GM18505 (cell line): ENCODE measurements around the gene KRT80.

Source experiments
- ATAC-seq: cut with Tn5 transposase; IDR thresholded peaks from one replicate; pipeline ENCODE4 v1.9.1; 2021; ENCODE audit not compliant: unreplicated experiment
- POLR2A ChIP-seq: IDR thresholded peaks from 4 replicates; pipeline ENCODE4 v1.6.1; 2011; ENCODE audit warnings: borderline replicate concordance; ENCODE audit not compliant: insufficient read depth, insufficient read length; ENCODE audit errors: extremely low read depth

KRT80 gene

DNA sequence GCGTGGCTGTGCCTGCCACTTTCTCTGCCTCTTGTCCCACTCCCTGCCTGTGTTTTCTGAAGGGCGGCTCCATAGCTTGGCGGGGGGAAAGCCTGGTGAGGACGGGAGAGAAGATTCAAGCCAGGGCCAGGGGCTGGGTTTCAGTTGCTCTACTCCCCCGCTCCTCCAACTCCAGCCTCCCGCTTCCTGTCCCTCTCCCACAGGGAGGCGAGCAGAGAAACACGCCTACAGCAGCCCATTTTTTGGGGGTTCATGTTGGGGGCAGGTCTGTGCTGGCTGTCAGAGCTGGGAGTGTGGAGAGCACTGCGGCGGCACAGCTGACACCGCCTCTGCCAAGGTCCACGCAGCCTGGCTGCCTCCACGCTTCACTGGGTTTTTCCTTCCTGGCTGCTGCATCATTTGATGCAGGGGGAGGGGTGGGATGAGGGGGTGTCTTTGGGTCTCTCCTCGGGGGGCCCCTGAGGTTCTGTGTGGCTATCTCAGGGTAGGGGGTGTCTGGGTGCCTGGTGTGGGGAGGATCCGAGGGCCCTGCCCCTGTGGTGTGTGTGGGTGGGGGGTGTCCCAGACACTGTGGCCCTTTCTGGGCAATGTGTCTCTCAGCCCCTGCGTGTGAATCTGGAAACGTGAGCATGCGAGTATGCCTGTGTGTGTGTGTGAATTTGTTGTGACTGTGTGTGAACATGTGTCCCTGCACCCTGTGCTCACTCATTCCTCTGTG lies 10.7 kb upstream of the KRT80 start:
- no peak for ATAC-seq
- no peak for TF ChIP-seq POLR2A

DNA sequence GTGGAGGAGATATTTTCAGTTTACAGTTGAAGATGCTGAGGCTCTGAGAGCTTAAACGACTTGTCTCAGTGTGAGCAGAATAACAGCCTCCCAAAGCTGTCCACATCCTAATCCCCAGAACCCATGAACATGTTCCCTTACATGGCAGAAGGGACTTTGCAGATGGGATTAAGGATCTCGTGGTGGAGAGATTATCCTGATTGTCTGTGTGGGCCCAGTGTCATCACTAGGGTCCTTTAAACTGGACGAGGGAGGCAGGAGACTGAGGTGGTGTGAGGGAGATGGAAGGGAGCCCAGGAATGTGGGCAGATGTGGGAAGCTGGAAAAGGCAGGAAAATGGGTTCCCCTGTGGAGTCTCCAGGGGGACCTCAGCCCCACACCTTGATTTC lies 9.6 kb upstream of the KRT80 start:
- no peak for TF ChIP-seq POLR2A
- ATAC-seq, result no peak

DNA sequence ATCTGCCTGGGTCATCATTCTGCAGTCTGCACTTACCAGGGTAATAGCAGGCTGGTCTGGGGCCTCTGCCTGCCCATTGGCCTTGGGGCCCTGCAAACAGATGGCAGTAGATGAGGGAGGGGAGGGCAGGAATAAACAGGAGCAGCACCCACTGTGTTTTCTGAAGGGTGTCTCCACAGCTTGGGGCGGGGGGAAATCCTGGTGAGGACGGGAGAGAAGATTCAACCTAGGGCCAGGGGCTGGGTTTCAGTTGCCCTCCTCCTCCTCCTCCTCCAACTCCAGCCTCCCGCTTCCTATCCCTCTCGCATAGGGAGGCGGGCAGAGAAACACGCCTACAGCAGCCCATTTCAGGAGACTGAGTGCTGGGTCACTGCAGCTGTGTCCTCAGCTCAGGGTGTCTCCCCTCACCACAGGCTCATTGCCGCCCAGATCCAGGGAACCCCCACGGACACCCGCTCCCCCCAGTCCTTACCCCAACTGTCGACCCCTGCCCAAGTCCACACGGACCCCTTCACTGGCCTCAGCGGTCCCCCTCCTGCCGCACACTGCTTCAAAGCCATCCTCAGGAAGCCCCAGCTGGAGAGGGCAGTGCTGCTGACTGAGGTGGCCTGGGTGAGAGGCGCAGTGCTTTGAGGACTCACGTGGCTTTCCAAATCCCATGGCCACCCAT lies 9.1 kb upstream of the KRT80 start:
- no peak for TF ChIP-seq POLR2A
- ATAC-seq, result no peak

DNA sequence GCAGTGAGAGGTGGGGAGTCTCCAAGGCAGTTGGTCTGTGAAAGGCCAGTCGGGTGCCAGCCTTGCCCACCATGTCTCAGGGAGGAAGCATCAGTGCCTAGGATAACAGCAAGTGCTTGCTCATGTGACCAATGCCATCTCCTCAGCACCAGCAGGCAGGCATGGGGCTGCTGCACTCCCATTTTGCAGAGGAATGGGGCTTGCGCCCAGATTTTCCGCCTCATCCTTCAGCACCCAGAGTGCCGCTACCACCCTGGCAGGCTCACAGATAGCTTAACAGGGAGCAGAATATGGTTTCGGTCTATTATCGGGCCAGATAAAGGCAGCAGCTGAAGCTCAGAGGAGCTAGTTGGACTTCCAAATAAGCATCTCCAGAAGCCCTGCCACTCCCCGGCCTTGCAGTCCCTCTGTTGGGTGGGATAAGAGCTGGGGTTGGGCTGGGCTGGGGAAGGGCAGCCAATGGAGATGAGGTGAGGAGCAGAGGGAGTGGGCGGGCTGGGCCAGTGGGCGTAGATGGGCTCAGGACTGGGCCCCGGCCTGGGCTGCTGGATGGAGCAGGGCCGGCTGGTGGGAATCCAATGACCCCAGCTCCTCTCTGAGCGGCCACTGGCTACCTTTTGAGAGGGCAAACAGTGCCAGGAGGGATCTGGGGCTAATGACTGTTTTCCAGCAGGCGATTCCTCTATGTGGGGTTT lies 8.4 kb upstream of the KRT80 start:
- no peak for TF ChIP-seq POLR2A
- ATAC-seq, result no peak

DNA sequence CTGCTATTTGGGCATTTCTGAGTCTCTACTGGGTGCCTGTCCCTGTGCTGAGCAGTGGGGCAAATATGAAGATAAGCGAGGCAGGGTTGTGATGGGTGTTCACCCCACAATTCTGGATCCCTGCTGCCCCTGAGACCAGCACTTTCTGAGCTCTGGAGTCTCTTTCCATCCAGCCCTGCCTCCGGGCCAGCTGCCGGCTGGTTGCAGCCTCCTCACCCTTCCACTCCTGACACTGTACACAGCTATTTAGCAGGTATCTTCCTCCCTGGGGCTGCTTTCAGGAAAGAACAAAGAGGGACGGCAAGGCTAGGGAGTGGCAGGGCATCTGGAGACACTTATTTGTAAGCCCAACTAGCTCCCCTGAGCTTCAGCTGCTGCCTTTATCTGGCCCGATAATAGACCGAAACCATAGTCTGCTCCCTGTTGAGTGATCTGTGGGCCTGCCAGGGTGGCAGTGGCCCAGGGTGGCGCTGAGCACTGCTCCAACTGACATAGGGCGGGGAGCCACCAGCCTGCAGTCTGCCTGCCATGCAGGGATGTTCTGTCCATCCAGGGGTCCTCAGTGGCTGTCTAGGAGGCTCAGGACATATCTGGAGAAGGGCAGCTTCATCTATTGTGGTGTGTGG lies 7.6 kb upstream of the KRT80 start:
- no peak for ATAC-seq
- TF ChIP-seq POLR2A, result no peak

DNA sequence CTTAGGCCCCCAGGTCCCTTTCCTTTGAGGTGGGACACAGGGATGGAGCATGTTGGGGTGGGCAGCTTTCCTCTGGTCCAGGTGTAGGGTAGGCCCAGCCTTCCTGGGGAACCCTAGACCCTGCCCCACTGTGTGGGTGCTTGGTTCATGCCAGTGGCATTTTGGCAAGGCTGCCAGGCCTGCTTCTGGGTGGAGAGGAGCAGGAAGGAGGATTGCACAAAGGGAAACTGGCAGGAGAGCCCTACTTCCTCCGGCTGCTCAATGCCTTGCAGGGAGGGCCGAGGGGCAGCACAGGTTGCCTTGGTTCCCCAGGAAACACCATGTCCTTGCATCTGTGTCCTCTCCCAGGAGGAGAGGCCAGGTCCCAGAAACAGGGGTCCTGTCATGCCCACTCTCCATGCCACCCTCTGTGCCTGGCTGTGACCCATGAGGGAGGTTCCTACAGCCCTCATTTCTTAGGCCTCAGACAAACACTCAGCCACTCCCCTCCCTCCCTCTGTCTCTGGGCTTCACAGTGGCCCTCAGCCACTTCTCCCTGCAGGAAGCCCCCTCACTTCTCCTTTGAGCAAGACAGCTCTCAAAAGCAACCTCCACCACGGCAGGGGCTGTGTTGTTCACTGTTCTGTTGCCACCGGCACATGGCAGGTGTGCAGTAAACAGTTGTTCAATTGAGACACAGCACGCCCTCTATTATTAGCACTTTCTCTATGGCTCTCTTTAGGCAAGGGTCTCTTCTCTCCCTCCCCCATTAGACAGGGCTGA lies 6.8 kb upstream of the KRT80 start:
- TF ChIP-seq POLR2A, result no peak
- no peak for ATAC-seq

DNA sequence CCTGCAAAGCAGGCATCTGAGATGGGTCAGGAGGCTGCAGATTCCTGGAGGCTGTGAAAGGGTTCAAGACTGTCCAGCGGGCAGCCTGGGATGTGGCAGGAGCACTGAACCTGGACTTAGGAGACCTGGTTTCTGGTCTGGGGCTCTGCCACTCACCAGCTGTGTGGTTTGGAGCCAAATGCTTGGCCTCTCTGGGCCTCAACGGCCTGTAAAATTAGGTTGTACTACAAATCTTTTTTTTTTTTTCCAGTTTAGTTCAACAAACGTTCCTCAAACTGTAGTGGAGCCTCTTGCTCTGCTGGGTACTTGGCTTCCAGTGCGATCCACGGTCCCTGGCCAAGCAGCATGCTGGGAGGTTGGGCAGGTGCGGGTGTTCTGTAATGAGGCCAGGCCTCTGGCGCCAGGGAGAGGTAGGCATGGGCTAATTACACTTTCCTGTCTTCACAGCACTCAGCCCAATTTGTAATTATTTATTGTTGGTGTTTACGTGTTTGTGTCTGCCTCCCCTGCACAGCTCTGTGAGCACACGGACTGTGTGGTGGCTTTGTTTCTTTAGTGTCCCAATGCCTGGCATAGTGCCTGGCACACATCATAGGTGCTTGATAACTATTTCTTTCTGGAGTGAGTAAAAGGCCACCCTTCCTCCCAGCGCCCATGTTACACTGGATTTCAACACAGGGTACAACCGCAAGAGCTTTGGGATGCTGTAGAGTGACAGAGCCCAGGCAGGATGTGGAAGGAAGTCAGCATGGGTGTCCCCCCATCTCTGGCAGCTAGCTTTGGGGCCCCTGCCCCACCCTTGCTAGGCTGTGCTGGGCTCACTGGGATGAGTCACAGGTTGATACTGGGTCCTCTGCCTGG lies 5.8 kb upstream of the KRT80 start:
- no peak for TF ChIP-seq POLR2A
- no peak for ATAC-seq

DNA sequence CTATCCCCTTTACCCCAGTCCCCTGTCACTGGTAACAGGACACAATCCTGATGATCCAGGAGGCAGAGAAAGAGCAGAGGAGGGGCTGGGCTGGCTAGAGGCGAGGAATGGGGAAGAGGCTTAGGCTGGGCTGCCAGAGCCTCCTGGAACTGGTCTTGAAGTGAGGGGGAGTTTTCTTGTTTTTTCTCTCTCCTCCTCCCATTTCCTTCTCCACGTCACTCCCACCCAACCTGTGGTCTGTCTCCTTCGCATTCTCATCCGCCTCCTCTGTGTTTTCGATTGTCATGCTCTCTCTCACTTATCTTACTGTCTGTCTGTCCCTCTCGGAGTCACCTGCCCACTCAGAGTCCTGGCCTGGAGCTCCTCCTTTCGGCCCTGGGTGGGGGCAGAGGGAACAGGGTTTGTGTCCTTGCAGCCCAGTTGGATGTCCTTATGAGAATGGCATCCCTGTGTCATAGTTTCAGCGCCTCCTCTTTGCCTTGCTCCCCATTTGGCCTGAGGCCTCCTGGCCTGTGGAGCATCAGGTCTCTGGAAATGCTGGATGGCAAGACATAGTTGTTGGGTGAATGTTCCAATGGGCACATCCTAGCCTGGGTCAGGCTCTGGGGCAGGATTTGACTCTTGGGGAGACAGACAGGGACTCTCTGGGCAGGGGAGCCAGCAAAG lies 3.4 kb upstream of the KRT80 start:
- no peak for ATAC-seq
- TF ChIP-seq POLR2A, result no peak

DNA sequence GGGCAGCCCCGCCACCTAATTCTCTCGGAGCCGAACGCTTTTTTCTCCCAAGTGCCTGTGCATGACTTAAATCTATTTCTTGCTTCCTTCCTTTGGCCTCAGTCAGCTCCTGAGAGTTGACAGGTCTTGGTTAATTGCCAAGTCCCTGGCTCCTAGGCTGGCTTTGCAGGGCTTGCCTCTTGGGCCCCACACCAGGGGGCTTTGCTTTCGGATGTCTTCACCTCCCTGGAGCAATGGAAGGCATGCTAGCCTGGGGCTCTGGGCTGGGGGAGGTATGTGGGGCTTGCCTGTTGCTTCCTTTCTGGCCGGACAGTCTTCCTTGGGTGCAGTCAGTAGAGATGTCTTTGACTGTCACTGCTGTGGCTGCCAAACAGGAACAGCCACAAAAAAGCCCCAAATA lies 2.2 kb upstream of the KRT80 start:
- ATAC-seq, result no peak
- no peak for TF ChIP-seq POLR2A

DNA sequence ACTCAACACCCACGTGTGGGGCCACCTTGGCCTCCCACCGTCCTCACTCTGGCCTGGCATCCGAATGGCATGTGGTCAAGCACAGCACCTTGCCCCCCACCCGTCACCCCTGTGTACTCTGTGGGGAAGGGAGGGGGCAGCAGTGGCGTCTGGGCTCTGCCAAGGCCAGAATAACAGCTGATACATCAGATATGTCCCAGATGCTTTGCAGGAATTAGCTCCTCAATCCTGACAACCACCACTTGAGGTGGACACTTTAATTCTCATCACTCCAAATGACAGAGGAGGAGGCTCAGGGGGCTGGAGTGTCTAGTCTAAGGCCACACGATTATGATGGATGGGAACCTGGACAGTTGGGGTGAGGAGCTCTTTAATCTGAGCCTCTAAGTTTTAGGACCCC lies 1.7 kb upstream of the KRT80 start:
- TF ChIP-seq POLR2A, result no peak
- ATAC-seq, result no peak

DNA sequence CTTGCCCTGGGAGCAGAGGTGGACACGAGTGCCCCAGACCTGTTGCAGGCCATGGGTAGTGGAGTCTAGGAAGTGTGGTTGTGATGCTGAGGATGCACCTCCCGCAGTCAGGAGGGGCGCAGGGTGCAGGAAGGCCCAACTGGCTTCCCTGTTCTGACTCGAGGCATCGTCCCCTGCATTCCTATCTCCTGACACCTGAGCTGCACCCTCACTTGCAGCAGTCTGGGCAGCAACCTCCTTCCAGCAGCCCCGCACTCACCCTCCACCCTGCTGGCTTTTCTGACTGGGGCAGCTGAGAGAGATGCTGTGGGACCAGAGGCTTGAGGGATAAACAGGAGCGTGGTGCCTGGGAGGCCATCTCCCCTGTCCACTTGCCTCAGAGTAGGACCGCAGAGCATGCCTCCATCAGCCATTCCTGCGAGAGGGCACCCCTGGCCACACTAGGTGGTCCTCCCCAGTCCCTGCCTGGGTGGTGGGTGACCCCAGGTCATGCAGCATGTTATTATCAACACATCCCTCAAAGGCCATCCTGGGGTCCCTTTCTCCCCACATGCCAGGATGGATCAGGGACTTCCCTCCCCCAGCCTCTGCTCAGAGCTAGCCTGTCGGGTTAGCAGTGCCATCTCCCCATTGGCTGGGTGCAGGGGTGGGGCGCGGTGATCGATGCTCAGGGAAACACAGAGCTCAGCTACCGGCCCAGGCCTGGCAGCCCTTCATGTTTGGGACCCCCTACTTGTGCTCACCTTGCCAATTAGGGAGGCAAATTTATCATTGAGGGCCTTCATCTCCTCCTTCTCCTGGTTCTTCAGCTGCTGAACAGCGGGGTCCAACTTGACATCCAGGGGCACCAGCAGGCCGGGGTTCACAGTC lies 719 bp downstream of the KRT80 start:
- no peak for TF ChIP-seq POLR2A

More for the DNA sequence above, 719 bp downstream of the KRT80 start:
- ATAC-seq, result no peak
